A673 (cell line): ENCODE results near the gene EEF1A2.

ENCODE experiments used
- CTCF ChIP-seq: fragments of 300-800, 200-600 bp; sonication (generic); conservative IDR thresholded peaks from 2 replicates; pipeline ENCODE4 v1.5.1; 2017; ENCODE audit warnings: low read depth, mild to moderate bottlenecking, antibody characterized with exemption, low read length, moderate library complexity, mixed read lengths
- EZH2 ChIP-seq: fragments of 200-600 bp; sonication (generic); IDR thresholded peaks from 2 replicates; pipeline ENCODE4 v1.6.1; 2017; ENCODE audit warnings: borderline replicate concordance, low read depth, mild to moderate bottlenecking, mixed read lengths, antibody characterized with exemption, low read length; ENCODE audit not compliant: poor library complexity, severe bottlenecking

GRCh38 chr20:63481503-63481902, 17.4 kb downstream of the EEF1A2 start:
- TF ChIP-seq CTCF (no peak), EZH2 (no peak)
